ENCODE results near the gene EPSTI1.

The EPSTI1 gene

DNA sequence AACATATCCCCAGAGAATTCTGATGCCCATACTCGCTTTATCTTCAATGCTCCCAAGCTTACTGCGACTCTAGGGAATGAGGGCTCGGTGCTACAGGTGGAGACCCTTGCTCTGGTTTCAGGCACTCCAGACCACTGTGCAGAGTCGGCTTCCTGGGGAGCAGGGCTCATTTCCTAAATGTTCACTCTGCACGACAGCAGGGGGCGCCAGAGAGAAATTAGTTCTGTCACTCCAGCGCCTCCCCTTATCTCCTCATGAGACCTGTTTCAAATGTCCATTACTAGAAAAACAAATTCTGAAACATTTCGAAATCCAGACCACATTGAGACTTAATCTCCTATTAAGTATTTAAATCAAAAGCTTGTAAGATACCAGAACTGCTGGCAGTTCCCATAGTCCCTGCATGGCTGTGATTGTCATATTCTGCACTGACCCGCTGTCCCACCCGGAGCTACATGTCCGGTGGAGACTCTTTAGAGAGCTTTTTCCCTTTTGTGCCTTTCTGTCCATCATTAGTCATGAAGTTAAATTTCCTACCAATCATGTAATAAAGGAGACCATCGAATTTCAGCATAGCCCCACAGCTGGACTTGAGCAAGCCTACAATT lies 22.4 kb downstream of the EPSTI1 start:
- DNase-seq, result peak; percentile 76

DNA sequence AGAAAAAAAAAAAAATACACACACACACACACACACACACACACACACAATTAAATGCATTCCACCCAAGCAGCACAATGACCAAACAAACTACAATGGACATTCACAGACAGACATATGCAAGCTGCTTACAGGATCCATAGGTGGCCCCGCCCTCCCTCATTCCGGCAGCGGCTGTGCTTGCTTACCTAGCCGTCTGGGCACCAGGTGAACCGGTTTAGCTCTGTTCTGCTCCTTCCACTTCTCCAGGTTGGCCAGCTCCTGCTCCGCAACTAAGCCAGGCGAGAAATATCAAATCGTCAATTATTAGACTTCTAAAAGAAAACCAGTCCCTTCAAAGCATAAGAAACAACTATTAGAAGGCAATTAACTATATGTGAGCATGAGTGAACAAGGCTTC lies 23.1 kb downstream of the EPSTI1 start:
- DNase-seq, result no peak

DNA sequence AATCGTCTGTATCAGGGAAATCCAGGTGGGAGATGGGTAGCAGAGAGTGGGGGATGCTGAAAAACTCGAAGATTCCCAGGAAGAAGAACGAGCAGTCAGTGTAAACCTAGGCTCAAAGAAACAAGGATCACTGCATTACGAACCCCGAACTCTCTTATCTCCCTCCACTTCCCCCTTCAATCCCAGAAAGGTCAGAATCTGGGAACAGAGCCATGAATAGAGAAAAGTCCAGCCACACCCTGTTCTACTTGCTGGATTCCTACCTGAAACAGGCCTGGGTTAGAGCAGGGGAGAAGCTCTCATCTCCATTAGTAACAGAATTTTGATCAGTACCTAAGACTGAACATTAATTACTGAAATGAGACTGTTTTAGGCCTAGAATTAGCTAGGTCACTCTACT lies 24.4 kb downstream of the EPSTI1 start:
- DNase-seq, result no peak

DNA sequence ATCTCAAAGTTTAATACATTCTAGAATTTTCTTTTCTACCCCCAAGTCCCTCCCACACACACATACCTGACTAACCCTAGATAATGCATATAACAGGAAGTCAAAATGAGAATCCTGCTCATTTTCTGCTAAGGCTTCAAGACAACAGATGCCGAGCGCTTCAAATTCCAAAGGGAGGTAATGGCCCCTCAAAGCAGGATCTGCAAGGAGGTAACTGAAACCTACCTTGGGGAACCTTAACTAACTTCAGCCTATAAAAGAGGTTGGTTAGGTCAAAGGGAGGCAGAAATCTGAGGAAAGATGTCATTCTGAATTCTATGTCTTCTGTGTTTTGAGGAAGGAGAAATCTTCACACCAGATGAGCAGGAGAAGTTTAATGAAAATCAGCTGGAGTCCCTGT lies 26.8 kb downstream of the EPSTI1 start:
- DNase-seq, result no peak

DNA sequence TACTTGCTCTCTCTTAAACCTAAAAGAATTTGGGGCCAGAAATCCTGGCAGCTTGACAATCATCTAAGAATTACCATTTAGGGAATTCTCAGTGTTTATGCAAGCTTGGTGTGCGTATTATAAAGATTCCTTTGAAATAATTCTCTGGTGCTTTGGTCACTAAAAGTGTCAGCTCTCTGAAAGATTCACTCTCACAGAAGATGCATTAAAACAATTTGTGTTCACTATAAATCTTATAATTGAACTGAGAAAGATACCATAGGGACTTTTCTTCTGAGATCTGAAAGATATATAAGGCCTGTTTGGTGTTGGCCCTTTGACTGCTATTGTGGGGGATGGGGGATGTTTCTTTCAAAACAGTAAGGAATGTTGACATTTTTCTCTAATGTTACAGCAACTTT lies 27.3 kb downstream of the EPSTI1 start:
- no peak for DNase-seq

DNA sequence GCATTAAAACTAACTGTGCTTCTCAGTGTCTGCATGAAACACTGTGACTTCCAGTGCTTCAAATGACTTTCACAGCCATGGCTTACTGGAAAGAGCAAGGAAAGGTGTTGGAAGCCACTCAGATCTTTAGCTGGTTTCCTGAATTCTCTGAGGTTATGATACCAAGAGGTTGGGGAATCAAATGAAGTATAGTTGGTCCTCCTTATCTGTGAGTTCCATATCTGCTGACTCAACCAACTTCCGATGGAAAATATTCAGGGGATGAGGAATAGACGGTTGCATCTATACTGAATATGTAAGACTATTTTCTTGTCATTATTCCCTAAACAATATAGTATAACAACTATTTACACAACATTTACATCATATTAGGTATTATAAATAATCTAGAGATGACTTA lies 32.4 kb downstream of the EPSTI1 start:
- no peak for DNase-seq

DNA sequence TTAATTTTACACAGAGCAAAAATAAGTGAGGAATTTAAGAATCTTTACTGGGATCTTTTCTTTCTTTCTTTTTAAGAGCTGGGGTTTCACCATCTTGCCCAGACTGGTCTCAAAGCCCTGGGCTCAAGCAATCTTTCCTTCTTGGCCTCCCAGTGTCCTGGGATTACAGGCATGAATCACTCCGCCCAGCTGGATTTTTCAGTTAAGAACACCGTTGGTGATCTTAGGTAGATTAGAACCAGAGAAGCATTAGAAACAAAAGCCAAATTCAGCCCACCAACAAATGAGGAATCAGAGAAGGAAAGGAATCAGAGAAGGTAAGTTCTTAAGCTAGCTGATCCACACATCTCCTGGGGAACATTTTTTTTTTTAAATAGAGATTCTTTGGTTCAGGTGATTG lies 34.2 kb downstream of the EPSTI1 start:
- DNase-seq, result no peak

DNA sequence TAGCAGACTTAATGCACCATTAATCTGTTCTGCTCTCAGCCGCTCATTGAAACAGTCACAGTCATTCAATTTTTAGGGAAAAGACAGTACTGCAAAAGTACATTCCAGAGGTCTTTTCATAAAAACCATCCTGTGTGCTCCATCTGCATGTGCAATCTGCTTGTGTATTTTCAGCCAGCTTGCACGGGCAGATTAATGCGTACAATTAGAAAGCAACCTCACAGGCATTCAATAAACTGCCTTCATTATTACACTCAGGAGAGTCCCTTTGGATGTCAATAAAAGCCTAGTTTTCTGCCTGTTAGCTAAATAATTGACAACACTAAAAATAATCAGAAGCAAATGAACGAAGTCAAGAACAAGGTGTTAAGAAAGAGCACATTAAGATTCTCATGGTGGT lies 41.9 kb downstream of the EPSTI1 start:
- no peak for DNase-seq

DNA sequence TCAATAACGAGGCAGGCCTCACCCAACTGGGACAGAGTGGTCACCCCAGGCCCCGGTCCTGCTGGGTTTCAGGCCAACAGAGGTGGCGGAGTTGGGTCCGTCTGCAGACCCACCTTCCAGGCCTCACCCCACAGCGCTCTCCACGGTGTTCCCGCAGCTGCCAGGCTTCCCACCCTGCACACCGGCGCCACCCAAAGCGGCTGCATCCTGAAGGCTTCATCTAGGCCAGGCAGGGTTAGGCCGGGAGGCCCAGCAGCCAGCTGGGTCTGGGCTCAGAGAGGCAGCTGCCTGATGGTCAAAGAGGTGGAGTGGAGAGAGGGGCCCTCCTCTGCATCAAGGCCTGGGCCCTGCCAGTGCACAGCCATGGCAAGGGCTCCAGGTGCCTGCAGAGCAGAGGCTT lies 44.1 kb downstream of the EPSTI1 start:
- DNase-seq, result no peak

DNA sequence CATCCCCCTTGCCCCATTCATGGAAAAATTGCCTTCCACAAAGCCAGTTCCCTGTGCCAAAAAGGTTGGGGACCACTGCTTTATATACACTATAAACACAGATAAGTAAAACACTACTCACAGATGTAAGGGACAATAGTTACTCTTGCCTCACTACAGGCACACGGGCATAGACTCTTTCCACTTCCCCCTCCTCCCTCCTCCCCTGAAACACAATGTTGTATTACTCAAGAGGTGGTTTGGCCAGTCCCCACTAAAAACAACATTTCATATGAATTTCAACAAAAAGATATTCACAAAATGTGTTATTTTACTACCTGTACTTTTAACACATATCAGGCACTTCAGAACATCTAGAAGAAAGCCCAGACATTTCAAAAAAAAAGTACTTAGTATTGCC lies 45.1 kb downstream of the EPSTI1 start:
- no peak for DNase-seq

DNA sequence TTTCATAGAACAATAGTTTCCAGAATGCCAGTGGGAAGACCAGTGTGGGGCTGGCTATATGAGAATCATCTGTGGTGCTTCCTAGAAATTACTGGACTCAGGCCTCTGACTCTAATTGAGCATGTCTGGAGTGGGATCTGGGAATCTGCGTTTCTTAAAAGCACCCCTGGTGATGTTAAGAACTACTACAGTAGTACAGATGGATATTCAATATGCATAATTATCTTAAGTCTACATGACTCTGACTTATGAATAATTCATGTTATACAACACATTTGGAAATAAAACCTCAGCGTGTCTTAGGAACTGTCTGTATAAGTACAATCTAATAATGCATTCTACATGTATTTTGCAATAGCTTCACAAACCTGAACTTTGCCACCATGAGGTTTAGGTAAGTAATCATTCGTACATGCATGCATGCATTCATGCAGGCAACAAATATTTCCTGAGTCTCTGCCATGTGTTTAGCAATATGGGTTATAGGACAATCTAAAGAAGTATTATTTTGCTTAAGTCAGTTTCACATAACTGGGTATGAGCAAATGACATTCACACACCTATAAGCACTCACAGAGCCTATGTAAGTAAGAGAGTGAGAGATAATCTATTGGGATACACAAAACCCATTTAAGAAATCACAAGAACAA lies 62.0 kb downstream of the EPSTI1 start:
- no peak for DNase-seq

DNA sequence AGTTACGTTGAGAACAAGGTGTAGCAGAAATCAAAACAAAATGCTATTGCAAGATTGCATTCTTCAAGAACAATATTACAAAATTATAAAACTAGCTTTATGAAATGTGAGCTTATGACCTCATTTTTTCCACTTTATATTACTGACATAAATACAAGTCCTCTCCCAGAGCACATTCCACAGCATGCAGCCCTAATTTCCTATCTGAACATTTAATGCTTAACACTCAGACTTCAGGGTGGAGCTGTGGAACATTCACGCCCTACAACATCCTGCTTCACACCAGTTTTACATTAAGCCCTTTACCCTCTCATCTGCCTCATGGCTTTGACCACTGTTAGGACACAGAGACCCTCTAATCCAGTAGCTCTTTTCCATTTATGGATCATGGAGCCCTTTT lies 65.5 kb downstream of the EPSTI1 start:
- DNase-seq, result no peak

DNA sequence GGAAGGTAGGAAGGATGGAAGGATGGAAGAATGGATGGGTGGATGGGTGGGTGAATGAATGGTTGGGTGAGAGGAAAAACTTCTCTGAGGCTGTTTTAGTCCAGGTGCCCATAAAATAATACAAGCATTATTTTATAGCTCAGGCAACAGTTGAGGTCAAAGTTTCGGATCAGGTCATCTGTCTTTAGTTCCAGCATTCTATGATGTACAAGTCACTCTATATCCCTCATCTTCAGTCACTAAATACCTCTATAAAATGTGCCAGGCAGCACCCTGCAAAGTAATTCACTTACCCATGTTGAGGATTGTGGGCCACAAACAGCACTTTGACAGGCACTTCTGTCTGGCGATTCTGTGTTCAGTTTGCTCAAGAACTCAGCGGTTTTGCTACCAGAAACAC lies 66.0 kb downstream of the EPSTI1 start:
- no peak for DNase-seq

DNA sequence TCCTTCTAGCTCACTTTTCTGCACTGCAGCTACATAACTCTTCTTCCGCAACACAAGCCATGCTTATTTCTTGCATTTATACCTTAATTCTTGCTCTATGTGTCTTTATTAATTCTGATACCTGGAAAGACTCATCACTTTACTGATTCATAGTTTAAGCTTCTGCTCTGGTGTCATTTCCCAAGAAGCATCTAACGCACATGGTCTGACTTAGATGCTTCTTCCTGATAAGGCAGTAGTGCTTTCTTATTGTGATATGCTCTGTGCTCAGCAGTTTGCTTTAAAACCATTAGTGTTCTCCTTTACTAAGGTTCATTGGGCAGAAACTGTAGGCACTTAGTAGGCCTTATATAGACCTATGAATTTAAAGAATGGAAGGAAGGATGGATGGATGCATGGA lies 66.4 kb downstream of the EPSTI1 start:
- DNase-seq, result no peak

DNA sequence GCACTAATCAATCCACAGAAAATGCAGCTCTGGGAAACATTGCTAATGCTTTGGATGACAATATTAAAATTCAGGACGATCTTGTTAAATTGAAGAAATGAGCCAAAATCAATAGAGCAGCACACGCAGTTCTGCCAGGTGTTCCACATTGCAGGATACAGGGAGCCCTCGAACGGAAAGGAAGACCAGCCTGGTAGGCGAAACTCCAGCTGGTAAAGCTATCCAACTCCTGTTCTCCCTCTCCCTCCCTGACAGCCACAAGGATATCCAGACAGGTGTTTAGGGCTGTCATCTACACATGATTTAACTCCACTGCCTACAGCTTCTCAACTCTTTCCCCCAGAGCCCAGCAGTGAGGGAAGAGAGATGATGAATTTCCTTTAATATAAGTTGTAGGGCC lies 67.7 kb downstream of the EPSTI1 start:
- no peak for DNase-seq

DNA sequence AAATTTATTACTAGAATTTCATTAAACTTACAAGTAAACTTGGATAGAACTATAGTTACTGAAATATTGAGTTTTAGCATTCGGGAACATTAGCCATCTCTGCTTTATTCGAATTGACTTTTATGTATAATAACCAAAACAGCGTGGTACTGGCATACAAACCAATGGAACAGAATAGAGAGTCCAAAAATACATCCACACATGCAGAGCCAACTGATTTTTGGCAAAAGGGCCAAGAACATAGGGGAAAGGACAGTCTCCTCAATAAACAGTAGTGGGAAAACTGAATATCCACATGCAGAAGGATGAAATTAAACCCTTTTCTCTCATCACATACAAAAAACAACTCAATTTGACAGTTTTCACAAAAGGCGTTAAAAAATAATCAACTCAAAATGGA lies 84.3 kb downstream of the EPSTI1 start:
- no peak for DNase-seq

DNA sequence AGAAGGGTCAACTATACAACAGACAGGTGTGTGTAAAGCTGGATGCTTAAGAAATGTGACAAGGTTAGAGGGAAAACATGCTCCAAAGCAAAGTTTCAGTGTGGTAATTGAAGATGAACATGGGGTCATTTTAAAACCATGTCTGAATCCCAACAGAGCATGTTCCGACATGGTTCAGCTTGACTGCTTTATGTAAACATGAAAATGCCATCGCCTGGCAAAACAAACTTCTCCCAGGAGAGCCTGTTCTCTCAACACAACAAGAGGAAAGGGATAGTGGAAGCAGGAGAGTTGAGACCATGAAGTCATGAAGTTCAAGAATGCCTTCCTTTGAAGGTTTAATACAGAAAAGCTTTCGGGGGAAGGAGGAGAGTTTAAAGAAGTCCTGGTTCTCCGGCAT lies 85.8 kb downstream of the EPSTI1 start:
- DNase-seq, result no peak

DNA sequence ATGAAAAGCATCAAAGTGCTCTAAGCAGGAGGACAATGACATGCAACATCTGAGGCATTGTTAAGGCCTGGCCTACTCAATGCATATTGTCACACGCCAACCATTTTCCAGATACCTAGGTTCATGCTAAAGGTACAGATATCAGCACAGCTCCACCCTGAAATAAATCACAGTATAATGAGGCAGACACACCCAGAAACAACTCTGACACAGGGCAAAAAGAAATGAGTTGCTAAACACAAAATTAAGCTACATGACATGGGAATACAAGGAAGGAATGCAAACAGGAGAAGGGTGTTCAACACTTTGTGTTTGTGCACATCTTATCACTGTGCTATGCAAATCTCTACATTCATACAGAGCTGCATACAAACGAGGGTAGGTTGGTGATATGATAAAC lies 86.5 kb downstream of the EPSTI1 start:
- no peak for DNase-seq

DNA sequence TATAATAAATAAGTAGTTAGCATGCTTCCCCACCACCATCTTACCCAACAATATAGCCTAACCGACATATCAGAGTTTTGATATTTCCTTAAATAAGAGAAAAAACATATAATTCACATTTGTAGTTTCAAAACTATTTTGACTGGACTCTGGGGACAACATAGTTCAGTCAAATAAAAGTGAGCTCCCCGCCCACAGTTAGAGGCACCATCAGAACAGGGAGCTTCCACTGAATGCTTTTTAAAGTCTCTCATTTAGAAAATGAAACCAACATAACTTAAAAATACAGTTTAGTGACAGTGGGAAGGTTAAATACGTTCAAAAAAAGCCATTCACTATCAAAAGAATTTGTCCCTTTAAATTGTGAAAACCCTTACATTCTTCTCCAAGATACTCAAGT lies 92.8 kb downstream of the EPSTI1 start:
- DNase-seq, result no peak

DNA sequence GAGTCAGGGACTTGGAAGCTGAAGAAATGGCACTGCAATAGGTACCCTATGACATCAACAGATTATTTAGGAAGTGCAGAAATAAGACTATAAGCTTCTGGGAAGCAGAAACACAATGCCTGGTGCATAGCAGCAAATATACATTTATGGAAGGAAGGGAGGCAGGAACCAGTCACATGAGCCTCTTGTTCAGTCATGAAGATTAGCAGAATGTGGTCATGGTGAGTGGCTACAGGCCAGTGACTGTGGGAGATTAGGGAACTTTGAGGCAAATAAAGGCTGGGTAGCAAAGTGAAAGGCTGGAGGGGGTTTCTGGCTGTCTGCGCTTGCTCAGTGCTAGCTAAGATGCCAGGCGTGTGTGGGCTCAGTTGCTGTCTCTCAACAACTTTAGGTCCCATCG lies 96.3 kb downstream of the EPSTI1 start:
- DNase-seq, result no peak

DNA sequence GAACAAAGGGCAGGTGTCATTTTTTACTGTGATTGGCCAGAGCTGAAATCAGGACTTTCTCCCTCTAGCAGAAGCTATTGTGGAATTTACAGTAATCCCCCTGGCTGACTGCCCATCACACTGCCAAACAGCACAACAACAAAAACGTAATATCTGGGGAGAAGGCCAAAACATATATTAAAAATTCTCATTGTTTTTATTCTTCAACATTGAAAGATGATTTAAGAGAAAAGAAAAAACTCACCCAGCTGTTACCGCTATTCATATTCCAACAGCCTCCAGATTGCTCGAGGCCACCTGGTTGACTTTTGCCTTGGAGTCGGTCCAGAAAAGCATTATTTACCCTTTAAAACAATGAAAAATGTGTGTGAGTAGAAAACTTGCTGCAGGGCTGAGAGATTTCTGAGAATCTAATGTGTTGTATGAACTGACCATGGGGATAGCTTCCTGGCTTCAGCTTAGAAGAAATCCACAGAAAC lies 97.2 kb downstream of the EPSTI1 start:
- no peak for DNase-seq

DNA sequence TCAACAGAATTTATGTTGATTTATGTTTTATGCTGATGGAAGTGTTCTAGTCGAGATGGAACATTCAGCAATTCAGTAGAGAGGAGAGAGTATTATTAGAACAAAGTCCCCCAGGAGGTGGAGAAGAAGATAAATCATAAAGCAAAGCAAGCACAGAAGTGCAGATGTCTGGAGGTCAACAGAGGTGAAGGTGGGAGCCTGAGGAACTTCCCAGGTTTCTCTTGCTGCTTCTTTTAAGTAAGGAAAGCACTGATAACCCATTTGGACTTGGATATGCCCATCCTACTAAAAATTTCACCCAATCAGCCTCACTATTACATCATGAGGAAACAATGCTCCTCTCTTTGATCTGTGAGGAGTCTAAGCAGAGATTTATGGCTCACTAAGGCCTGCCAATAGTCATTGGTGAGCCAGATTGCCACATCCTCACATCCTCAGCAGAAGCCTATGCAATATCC lies 98.8 kb downstream of the EPSTI1 start:
- DNase-seq, result no peak

DNA sequence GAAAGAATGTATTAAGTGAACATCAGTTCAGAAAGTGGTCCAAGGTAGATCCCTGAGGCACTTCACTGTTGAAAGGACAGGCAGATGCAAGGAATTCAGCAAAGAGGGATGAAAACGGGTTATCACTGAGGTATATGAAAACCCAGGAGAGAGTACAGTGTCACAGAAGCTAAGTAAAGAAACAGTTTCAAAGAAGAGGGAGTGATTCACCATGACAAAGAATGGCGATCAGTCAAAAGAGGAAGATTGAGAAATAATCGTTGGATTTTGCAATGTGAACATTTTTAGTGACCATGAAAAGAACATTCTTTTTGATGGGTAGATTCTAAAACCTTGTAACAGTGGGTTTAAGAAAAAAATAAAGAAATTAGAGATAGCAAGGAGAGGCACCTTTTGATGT lies 99.3 kb downstream of the EPSTI1 start:
- no peak for DNase-seq

DNA sequence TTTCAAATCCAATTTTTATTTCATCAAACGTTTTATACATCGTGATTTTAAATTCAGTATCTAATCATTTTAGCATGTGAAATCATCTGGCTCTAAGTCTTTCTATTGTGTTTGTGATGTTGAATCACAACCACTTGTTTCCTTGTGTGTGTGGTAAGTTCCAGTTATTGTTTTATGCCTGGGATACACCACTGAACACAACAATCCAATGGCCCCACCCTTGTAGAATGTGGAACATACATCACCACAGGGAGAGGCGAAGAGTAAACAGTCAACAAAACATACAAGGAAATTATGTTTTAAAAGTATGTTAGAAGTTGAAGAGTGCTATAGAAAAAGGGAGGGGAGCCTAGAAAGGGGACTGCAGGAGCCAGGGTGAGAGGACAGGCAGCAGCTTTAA lies 100.5 kb downstream of the EPSTI1 start:
- DNase-seq, result no peak

DNA sequence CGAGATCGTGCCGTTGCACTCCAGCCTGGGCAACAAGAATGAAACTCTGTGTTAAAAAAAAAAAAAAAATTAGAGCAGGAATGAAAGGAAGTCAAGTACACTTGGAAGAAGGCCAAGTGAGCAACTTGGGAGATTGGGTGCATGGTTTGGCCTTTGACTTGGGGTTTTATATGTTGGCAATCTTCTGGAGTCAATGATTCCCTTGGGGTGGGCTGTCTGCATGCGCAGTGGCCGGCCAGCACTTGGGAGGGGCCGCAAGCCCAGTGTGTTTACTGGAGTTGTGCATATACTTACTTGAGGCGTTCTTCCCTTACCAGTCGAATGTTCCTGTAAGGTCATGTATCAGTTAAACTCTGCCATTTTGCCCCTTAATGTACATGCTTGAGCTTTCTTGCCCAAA lies 106.7 kb downstream of the EPSTI1 start:
- no peak for DNase-seq
